Endothelial cell of umbilical vein (primary cell): Measurements from ENCODE around the gene ESYT3.

ENCODE experiments used
- CTCF ChIP-seq, 2 donors: IDR thresholded peaks; 1 replicate in 1 of 2; 2 replicates in 1 of 2; pipeline ENCODE4 v1.5.1; 2011; ENCODE audit warnings: low read length in 2 of 2, mild to moderate bottlenecking in 2 of 2, moderate library complexity in 2 of 2, control low read depth in 1 of 2, inconsistent platforms in 1 of 2, low read depth in 1 of 2; ENCODE audit not compliant: insufficient read depth in 1 of 2; ENCODE audit errors: extremely low read depth in 1 of 2
- EZH2 ChIP-seq: IDR thresholded peaks from 2 replicates; pipeline ENCODE4 v1.6.1; 2012; ENCODE audit warnings: borderline replicate concordance, low read depth, mild to moderate bottlenecking, moderate library complexity, low read length, inconsistent platforms; ENCODE audit not compliant: severe bottlenecking
- FOS ChIP-seq: IDR thresholded peaks from 2 replicates; pipeline ENCODE4 v1.6.1; 2011; ENCODE audit warnings: mild to moderate bottlenecking, low read length, moderate library complexity, borderline replicate concordance; ENCODE audit not compliant: insufficient read depth
- POLR2A ChIP-seq: IDR thresholded peaks from 2 replicates; pipeline ENCODE4 v1.6.1; 2012; ENCODE audit warnings: low read depth, mild to moderate bottlenecking, control low read depth, low read length
- POLR2AphosphoS5 ChIP-seq: IDR thresholded peaks from 2 replicates; pipeline ENCODE4 v1.6.1; 2012; ENCODE audit warnings: low read depth, mild to moderate bottlenecking, control low read depth, low read length, moderate library complexity; ENCODE audit not compliant: insufficient read depth

DNA sequence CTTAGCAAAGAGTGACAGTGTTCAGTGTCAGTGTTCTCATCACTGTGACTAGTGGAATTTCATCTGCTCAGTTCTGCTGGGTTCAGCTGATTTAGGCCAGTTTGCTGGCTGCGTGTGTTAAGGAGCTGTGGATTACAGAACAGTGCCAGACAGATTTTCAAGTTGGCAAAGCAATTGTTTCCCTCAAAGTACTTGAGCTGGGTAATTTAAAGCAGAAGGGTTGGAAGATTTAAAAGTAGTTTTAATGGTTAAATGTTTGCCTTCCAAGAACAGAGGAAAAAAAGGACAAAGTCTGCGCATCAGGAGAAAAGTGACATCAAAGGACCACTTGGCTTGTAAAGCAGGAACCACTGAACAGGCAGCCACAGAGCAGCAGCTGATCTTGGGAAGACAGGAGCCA lies 8.7 kb downstream of the ESYT3 start:
- TF ChIP-seq CTCF (IDR thresholded peaks at IDR 0.05; ENCODE audit: extremely low read depth in 1 of 2, insufficient read depth in 1 of 2, low read depth in 1 of 2, low read length in 2 of 2), result no peak
- TF ChIP-seq POLR2AphosphoS5, result no peak
- TF ChIP-seq EZH2, result no peak
- TF ChIP-seq POLR2A, result no peak
- no peak for TF ChIP-seq FOS
